CD4-positive, alpha-beta T cell treated with Interleukin-4 for 1 hour (primary cell): ENCODE data around the gene UTP25.

Experiments
- DNase-seq, 2 donors: peaks; one replicate each; pipeline ENCODE4 v3.0.0-alpha.2; 2020 to 2022

UTP25 gene

DNA sequence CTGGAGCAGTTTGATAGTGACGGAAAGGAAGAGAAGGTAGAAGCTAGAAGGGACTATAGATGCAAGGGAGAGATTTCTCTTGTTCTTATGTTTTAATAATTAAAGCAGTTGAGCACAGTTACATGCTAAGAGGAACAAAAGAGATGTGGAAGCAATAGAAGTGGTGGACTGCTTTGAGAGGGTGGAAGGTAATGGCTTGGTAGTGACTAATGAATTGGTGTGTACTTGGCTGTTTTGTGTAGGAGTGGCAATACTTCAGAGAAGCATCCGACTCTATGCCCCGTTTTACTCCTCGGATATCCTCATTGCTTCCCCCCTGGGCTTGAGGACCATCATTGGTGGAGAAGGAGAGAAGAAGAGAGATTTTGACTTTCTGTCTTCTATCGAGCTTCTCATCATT lies 12.8 kb downstream of the UTP25 start:
- DNase-seq, result no peak

DNA sequence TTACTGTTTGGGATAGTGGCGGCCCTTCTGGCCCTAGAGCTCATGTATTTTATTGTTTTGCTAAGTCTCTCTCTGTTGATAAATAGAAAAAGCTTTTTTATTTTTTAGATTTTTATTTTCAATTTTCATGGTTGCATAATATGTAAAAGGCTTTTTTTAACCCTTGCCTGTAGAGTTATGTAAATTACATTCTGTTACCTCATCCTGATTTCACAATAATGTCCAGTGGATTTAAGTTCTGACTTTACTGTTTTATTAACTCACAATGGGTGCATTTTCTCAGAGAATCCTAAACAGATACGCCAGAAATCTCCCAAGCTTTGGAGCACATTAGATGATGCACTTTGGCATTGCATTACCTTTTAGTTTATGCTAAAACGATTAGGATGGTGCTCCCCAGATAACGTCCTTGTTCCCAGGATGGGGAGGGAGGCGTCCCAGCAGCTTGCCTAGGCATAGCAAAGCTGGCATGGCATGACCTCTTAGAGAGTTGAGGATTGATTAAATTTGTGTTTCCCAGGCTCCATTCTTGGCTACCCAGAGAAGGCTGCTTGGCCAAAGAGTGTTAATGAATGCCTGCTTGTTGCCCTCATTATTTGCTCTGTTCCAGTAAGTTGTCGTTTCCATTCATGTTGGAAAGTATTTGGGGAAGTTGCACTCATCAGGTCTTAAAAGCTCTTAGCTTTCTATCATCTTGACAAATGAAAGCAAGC lies 17.1 kb downstream of the UTP25 start:
- no peak for DNase-seq

DNA sequence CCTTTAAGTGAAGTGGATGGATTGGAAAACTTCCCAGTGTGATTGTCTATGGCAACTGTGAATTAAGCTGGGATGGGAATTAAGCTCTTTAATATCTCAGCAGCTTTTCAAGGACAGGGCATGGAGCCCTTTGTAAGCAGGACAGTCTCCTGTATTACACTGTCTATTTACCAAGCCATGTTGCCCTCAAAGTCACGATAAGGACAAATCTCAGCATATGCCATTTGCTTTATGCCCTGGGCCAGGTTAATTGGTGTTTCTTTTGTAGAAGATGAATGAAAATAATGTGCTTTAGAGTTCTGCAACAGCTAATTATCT lies 17.6 kb downstream of the UTP25 start:
- DNase-seq, result no peak

DNA sequence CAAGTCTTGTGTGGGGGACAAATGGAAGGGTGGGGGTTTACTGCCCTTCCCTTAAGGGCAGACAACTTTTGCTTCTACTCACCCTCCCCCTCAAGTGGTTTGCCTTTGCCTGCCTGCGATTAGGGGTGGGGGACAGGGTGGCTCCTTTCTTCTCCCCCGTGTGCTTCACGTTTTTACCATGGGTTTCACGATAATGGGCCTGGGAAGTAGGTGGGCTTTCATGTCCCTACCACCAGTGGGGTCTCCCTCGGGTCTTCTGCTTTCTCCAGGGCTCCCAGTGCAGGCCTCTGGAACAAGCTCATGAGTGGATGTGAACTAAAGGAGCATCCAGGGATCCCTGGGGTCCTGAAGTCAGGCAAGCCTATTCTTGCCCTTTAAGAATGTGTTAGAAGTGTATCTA lies 21.6 kb downstream of the UTP25 start:
- DNase-seq, result no peak

DNA sequence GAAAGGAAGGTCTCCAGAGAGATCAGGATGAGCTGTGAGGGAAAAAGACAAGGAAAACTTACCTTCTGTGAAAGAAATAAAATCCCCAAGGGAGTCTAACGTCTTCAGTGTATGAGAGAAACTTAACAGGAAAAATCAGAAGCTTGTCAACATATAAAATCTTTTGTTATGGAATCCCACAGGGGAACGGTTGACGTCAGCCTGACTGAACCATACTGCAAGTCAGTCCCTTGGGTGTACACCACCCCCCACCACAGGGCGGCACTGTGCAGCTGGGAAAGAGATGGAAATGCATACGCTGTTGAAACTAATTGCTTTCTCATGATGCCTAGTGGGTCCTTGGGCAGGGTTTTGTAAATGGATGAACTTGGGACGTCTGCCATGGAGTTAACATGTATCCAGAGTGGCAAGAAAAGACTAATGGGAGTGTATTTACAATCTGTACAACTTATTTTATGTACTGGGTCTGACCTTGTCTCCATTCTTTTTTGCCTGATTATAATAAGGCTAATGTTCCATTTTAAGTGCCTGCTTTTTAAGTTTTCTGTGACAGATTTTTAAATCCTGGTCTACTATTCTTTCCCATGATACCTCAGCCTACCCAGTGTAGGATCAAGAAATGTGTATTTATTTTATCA lies 22.7 kb downstream of the UTP25 start:
- DNase-seq, result peak in 1 of 2 donors; percentile 5

DNA sequence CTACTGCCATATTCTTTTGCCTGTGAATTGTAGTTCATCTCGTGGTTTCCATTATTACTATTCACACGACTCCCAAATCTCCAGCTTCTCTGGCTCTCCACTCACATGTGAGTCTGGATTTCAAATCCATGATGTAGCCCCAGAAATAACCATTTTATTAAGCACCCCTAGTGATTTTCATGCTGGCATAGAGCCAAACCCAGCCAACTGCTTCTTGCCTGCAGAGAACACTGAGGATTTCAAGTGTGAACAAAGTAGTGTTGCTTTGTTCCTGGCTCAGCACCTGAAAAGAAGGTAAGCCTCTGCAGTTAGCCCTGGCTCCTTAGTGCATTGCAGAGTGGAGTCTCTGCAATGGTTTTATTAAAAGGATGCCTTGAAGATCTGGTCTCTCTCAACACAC lies 25.9 kb downstream of the UTP25 start:
- DNase-seq, result no peak

DNA sequence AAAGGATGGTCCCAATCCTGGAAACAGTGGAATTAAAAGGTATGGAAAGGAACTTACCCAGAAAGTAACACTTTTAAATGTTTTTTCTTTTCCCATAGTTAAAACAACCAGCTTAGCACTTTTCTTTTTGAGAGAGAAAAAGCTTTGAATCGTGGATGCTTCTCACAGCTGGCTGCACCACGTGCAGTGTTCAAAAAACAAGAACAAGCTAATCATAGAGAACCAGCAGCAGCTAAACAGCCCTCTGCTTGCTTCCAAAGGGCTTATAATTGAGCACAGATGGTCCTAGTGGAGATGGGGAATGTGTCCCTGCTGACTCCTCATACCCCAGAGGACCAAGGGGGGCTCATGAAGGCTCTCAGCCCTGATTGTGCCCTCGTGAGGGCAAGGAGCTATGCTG lies 26.4 kb downstream of the UTP25 start:
- DNase-seq, result no peak

DNA sequence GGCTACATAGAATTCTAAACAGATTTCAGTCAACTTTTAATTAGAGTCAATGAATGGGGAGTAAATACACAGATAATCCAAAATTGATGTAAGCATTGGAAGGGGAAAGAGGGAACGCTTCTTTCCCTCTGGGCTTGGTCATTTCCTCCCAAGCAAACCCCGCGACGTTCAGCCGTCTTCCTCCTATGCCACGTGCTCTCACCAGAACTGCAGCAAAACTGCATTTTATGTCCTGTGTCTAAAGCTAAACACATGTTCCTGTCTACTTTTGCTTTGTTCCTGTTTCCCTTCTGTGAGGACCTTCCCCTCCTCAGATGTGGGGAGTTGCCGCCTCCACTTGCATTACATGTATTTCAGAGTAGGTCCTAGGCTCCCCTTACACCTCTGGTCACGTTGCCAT lies 27.2 kb downstream of the UTP25 start:
- no peak for DNase-seq

DNA sequence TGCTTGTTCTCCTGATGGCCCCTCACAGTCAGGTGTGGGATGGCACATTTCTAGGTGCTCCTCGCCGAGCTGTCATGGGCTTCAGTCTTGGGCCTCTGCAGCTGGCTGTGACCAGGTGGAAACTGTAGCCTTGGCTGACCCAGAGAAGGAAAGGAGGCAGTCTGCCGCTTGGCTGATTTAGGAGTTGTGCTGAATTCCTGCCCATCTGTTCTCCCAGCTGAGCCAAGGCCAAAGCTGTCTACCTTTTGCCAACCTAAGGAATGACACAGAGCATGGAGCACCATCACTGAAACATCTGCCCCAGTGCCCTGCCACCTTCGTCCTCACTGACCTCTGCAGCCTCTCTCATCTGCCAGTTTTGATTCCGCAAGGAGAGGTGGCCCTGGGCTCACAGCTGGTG lies 27.9 kb downstream of the UTP25 start:
- DNase-seq, result no peak

DNA sequence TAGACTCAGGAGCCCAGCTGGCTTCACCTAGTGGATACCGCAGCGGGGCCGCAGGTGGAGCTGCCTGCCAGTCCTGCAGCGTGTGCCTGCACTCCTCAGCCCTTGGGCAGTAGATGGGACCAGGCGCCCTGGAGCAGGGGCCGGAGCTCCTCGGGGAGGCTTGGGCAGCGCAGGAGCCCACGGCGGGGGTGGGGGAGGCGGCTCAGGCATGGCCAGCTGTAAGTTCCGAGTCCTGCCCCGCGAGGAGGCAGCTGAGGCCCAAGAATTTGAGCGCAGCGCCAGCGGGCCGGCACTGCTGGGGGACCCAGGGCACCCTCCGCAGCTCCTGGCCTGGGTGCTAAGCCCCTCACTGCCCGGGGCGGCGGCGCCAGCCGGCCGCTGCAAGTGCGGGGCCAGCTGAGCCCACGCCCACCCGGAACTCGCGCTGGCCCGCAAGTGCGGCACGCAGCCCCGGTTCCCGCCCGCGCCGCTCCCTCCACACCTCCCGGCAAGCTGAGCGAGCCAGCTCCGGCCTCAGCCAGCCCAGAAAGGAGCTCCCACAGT lies 30.9 kb downstream of the UTP25 start:
- no peak for DNase-seq

DNA sequence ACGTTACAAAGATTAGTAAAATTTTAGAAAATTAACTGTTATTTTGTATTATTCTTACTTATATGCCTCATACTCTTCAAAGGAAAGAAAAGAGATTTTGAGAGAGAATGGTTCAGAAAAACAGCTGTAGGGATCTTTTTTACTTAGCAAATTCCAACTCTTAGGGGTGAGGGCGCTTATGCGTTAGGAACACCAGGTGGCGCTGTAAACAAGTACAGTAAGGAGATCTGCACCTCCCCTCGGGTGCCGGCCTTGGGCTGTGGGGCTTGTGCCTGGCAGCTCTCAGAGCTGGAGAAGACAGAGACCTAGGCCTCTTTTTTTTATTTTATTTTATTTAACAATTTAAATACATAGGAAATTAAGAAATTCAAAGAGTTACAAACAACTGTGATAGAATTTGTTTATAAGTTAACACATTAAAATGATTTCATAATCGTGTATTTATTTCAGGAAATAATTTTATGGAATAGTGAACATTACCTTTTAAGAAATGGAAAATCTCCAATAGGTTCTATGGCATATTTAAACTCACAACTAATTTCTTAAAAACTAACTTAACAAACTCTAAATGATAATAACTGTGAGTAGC lies 32.6 kb downstream of the UTP25 start:
- DNase-seq, result peak; percentile 68

DNA sequence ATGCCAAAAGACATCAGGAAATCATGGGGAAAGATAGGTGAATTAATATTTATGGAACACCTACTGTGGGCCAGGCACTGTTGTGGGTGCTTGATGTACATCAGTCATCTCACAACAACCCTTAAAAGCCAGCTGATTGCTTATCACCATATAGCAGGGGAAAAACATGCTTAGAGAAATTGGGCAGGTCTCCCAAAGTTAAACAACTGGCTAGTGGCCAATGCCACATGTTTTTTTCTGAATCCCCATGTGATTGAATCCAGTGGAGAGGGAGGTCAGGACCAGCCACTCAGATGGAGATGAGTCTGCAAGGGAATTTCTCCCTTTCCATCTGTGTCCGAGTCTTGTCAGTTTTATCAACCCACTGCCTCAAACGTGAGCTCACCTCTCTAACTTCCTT lies 33.5 kb downstream of the UTP25 start:
- no peak for DNase-seq

DNA sequence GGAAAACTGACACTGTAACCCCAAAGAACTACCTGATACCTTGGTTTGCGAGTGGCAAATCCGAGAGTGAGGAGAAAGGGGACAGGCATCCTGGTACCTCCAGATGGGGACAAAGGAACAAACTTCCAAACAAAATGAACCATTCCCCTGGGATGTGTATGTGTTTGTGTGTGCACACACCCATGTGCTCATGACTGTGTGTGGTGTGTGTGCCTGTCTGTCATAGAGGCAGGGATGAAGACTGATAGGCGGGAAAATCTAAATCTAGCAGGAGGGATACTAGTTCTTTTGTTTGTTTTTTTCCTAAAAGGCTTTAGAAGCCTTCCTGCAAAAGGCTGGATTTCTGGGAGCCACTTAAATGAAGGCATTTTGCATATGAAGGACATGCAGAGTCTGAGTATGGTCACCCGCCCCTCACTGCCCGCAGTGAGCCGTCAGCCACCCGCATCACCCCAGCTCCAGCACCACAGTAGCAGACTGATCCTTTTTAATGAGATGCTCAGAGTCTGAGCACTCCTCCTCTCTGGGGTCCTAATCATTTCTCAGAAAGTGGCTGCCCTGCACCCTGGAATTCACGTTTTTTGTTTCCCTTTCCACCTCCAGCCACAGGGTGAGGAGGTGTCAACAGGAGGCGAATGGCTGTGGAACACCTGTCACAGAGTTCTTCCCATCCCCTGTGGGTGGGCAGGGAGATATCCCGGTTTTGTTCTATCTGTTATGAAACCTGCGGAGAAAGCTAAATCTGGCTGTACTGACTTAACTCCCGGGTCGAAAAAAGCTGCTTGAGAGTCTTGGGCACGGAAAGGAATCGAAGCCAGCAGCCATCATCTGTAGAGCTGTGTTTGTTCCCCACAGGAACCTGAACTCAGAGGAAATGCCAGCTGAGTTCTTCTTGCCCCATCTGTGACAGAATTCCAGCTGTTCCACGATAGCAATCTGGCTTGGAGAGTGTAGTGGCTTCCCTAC lies 34.9 kb downstream of the UTP25 start:
- no peak for DNase-seq

DNA sequence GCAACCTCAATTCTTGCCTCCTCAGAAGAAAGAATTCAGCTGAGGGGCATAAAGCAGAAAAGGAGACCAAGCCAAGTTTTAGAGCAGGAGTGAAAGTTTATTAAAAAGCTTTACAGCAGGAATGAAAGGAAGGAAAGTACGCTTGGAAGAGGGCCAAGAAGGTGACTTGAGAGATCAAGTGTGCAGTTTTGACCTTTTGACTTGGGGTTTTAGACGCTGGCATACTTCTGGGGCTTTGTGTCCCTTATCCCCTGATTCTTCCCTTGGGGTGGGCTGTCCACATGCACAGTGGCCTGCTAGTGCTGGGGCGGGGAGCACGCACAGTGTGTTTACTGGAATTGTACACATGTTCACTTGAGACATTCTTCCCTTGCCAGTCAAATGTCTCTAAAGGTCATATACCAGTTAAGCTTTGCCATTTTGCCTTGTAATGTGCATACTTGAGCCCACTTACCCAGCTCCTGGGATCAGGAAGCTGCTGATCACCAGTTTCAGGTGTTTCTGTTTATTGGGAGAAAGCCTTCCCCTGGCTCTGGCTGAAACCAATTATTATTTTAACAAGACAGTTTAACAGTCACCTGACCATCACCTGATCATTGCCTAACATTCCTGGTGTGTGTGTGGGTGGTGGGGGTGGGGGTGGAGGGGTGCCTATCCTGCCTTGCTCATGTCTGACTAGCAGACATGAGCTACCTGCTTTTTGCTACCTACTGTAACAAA lies 36.2 kb downstream of the UTP25 start:
- no peak for DNase-seq

DNA sequence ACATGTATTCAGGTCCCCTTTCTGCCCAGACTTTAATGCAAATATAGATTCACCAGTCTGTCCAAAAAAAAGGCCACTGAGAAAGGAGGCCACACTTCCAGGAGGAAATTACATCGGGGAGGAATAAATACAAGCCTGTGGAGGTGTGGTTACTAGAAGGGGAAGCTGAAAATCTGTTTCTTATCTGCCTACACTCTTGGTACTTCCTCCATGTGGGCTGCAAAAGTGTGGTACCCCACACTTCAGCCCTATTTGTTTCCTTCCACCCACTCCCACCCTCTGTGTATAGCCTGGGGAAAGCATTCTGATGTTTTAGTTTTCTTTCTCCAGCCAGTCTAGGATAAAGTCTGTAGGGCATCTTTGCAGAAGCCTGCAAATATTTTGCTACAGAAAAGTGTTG lies 38.4 kb downstream of the UTP25 start:
- no peak for DNase-seq

DNA sequence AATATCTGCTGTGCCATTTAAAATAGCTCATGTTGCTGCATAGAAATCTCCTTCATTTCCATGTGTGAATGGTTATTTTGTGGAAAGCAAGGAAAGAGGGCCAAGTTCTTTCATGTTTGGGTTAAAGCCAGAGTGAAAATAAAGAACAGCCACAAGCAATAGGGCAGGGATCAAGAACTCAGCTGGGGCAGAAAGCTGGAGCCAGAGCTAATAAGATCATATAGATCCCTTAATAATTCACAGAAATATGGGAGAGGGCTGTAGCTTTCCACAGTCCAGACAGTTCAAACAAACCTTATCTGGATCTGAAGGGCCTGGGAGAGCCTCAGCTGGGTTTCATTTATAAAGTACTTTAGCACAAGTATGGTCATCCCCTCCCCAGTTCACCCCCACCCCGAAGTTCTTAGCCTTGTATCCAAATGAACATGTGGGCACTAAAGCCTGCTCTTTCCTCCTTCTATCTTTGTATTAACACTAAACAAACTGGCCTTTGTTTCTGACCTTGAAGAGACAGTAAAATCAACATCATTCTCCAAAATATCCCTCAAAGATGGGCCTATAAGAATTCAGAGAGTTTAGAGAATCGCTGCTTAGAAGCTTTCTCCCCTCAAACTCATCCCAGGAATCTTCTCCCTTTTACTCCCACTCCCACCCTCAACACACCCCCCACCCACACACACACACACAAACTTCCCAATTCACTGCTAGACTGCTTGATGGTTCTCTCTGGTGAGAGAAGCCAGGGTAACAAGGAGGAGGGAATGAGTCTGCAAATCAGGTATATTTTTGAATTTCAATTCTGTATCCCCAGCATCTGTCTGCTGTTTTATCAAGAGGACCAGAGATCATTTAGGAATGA lies 41.7 kb downstream of the UTP25 start:
- no peak for DNase-seq

DNA sequence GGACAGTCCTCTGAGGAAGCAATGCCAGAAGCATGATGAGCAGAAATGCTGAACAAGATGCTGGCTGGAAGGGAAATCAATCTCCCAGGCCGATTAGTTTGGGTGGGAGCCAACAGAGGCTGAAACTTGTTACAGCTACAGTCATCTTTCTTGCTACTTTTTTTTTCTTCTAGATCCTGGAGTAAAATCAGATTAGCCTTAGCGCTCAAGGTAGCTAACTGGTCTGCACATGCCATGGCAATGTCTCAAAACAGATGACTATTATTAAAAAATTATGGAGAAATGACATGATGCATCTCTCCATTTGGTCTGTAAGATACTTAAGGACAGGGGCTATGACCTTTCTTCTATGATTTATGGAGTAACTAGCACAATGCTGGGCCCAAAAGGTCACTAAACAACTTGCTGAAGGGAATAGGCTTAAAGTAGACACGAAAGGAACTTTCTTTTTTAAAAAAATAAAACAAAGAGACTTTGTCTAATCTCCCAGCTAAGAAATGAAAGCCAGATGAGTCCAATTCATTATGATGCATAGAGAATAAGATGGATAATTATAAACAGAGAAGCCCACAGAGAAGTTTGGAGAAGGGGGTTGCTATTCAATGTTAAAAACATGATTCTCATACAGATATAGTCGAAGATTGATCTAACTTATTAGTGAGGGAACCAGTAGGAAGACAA lies 42.5 kb downstream of the UTP25 start:
- no peak for DNase-seq

DNA sequence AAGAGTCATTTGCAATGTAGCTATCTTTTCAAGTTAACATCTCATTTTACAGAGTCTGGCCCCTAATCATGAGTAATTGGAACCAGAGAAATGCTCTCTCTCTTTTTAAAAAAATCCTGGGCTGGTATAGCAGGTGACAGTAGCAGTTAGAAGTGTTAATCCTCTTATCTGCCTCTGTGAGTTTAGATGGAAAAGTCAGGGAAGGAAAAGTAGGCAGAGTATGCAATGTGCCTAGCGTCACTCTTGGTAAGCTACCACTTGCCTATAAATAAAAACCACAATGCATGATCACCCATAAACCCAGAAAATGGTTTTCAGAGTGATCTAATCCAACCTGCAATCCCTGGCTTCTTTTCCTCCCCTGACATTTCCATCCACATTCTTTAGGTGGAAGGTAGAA lies 43.2 kb downstream of the UTP25 start:
- DNase-seq, result no peak

DNA sequence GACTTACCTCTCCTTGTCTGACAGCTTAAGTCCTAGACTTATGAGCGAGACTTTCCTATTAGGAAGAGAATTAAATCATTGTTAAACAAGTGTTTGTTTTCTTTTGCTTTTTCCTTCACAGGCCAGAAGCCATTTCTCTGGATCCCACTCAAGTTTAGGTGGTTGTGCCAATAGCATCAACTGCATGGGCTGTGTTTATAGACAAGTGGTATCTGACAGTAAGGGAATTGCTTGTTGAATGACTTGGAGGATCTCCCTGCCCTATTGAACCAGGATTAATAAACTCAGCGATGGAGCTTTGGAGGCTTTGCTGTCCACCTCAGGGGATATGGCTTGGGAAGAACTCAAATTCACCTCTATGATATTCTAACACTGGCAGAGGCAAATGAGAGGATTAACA lies 43.7 kb downstream of the UTP25 start:
- no peak for DNase-seq

DNA sequence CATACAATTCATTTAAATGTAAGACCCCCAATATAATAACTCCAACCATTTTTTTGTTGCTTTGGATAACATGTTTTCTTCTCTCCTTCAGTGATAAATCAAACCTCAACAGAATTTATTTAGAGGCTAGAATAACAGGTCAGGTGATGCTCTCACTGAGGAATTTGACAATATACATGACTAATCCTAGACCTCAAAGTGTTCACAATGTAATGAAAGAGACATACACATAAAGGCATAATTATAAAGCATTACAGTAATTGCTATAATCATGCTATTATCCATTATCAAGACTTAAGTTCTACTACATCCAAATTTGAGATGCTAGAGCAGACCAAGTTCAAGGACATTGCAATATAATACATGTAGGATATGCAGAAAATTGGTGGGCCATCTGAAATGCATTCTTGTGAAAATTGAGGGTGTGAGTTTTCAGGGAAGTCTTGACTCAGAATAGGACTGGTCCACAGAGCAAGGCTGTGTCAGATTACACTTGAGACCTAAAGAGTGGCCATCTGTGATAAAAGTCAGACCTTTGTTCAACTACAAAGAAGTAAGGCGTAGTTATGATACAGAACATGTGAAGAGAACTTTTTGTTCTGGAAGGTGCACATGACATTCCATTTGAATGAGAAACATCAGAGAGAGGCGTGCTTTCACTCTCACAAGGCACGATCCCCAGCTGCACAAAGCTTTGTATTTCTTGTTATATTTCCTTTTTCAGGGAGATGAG lies 45.5 kb downstream of the UTP25 start:
- DNase-seq, result no peak
